AG09309 (cell line): ENCODE measurements around the gene POMGNT2.

Source experiments
- DNase-seq: peaks from one replicate; pipeline ENCODE4 v3.0.0-alpha.2; 2010; ENCODE audit warnings: low read depth
- H3K4me3 ChIP-seq: 2 replicates; pipeline ENCODE4 v1.5.1; 2011; ENCODE audit warnings: mild to moderate bottlenecking, low read depth, low read length, moderate library complexity; ENCODE audit not compliant: control insufficient read depth
- TF ChIP-seq, protein P1 (sequence below): IDR thresholded peaks from 2 replicates; pipeline ENCODE4 v1.5.1; 2011; ENCODE audit warnings: mild to moderate bottlenecking, low read depth, low read length, inconsistent platforms; ENCODE audit not compliant: insufficient read depth, control insufficient read depth; ENCODE audit errors: missing control alignments

The POMGNT2 gene

DNA sequence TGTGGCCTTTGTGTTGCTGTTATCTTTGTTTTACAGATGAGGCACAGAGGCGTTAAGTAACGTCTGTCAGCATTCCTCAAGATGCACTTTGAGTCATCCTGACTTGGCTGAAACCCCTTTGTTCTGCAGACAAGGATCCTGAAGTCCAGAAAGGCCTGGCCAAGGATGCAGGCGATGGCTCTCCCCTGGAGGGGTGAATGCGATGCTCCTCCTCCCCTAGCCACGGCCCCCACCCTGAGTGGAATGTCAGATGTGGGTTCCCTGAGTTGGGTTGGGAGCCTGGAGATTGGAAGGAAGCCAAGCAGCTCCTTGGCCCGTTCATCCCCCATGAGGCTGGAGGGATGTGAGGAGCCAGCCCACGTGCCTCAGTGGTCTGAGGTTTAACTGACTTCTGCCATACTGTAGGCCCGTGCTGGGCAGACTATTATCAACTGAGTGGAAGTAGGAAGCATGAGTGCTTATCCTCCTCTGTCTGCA lies 43.3 kb downstream of the POMGNT2 start:
- no peak for DNase-seq
- TF ChIP-seq, protein P1, sequence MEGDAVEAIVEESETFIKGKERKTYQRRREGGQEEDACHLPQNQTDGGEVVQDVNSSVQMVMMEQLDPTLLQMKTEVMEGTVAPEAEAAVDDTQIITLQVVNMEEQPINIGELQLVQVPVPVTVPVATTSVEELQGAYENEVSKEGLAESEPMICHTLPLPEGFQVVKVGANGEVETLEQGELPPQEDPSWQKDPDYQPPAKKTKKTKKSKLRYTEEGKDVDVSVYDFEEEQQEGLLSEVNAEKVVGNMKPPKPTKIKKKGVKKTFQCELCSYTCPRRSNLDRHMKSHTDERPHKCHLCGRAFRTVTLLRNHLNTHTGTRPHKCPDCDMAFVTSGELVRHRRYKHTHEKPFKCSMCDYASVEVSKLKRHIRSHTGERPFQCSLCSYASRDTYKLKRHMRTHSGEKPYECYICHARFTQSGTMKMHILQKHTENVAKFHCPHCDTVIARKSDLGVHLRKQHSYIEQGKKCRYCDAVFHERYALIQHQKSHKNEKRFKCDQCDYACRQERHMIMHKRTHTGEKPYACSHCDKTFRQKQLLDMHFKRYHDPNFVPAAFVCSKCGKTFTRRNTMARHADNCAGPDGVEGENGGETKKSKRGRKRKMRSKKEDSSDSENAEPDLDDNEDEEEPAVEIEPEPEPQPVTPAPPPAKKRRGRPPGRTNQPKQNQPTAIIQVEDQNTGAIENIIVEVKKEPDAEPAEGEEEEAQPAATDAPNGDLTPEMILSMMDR, result no peak
- H3K4me3 ChIP-seq, result no peak overlapping the region

DNA sequence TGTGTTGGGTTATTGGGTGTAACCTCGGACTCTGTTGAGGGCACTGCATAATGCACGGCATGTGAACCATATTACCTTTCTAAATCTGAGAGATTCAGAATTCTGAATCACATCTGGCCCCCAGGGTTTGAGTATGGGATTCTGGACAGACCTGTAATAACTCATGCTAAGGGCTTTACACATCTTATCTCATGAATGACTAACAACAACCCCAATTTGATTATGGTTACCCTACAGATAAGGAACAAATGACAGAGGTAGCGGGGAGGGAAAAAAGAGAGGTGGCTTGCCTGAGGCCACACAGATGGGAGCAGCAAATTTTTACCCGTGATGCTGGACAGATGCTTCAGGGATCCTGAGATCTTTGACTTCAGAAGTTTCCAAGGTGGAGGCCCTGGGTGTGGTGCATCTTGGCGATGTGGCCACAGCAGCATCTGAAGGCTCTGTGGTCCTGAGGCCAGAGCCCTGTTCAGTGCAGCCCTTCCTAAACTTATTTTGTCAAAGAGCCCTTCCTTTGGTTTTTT lies 43.8 kb downstream of the POMGNT2 start:
- no peak for DNase-seq
- TF ChIP-seq, protein P1, result no peak
- no peak overlapping the region for H3K4me3 ChIP-seq

DNA sequence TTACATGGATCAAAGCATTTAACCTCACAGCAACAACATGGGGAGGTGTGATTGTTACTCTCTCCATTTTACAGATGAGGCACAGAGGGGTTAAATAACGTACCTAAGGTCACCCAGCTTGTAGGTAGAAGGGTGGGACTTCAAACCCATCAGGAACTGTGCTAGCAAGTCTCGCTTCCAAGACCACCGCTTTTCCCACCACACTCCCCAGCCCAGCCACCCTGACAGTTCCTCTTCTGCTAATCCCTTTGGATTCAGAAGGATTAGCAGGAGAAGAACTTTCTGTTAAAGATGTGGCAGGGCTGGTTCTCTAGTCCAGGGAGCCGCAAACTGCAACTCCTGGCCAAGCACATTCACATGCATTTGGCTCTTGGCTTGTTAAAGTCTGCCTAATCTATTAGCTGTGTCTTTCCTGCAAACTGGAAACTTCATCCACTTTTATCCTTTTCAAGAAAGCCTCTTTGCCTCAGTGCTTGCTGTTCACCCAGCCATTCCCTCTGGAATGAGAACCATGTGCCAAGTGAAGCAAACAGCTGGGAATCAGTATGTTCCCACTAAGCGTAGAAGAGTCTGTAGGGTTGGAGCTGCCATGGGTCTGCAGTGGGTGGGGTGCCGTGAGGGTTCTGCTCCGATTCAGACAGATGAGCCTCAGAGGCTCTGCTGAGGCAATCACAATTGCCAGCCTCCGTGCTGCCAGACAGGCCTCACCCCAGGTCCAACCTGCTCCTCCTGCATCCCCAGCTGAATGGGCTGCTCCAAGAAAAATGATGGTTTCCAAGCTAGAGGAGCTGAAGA lies 44.6 kb downstream of the POMGNT2 start:
- DNase-seq, result no peak
- H3K4me3 ChIP-seq, result no peak overlapping the region
- TF ChIP-seq, protein P1, result no peak

DNA sequence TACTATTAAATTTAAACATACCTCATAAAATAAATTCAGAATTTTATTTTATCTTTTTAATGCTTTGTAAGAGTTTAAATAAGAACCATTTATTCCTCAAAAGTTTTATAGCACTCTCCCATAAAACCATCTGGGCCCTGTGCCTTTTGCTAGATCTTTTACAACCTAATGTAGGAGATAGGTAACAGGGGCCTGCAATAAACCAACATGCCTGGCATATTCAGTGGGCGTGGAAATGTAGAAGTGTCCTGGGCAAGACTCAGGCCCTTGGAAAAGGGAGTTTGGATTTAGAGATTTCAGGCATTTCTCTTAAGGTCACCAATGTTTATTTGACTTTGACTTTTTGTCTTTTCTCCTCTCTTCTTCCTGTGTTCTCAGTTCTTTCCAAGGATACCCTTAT lies 46.4 kb downstream of the POMGNT2 start:
- TF ChIP-seq, protein P1, result no peak

DNA sequence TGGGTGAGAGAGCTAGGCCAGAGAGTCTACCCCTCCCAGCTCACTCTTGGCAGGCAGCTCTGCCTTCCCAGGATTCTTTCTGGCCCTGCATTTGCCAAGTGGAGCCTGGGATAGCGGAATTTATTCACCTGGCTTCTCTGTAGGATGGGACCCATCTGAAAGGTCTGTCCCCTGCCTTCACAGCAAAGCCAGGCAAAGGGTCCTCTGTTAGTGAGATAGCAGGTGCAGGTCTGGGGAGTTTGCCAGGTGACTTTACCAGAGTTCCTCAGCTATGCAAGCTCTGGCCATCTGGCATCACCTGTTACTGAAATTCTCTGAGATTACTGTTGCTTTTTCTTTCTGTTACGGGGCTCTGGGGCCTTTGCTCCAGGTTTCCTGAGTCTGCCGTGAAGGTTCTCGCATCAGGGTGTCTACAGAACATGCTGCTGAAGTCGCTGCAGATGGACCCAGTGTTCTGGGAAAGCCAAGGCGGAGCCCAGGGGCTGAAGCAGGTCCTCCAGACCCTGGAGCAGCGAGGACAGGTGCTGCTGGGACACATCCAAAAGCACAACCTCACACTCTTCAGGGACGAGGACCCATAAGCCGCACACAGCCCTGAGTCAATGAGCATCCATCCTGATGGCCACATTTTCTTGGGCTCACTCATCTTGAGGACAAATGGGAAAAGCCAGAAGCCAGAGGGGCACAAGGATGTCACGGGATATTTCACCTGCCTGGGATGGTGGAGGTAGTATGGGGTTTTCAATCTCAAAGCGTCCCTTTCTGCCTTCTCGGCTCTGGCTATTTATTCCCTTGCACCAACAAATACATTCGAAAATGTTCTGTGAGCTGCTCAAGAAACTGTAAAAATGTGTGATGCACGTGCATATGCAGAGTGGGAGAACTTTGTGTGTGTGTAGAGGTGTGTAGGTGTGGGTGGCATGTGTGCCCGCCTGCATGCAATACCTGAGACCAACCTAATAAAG lies 49.8 kb downstream of the POMGNT2 start:
- H3K4me3 ChIP-seq, result no peak overlapping the region
- DNase-seq, result no peak
- TF ChIP-seq, protein P1, result no peak

More for the DNA sequence above, 46.4 kb downstream of the POMGNT2 start:
- H3K4me3 ChIP-seq, result no peak overlapping the region
- DNase-seq, result no peak

DNA sequence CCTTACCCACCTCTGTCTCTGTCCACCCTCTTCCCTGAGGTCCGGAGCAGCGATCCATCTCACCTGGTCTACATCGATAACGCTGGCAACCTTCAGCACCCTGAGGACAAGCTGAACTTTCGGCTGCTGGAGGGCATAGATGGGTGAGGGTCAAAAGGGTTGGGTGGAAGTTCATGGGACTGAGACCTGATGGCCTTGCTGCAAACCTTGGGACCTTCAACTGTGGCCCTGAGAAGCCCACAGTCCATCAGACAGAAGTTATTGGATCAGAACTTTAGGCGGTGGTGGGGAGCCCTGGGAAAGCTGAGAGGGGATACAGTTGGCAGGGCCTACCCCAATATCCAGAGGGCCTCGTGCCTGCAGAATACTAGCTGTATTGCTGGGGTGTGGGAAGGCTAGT lies 50.5 kb downstream of the POMGNT2 start:
- no peak overlapping the region for H3K4me3 ChIP-seq
- no peak for DNase-seq
- TF ChIP-seq, protein P1, result no peak
